Thyroid gland (tissue), 4 donors: ENCODE results near the gene CYYR1. TPM values are rescaled to one million over a fixed set of nuclear protein-coding genes. Genes with fewer than 3 reads are reported as not detected.

Experiments
- DNase-seq, 2 donors: peaks; one replicate each; pipeline ENCODE4 v3.0.0-alpha.2; 2019
- H3K27ac ChIP-seq, 3 donors: fragments of 200-600 bp; sonication (generic); 1 replicate in 2 of 3; 2 replicates in 1 of 3; pipeline ENCODE4 v1.5.1; 2016 to 2019; ENCODE audit warnings: mild to moderate bottlenecking in 1 of 3, moderate library complexity in 1 of 3
- H3K27me3 ChIP-seq: fragments of 200-600 bp; sonication (generic); one replicate; pipeline ENCODE4 v1.5.1; 2019
- H3K36me3 ChIP-seq, 2 donors: fragments of 200-600 bp; sonication (generic); one replicate each; pipeline ENCODE4 v1.5.1; 2016 to 2019
- H3K4me1 ChIP-seq, 2 donors: fragments of 200-600 bp; sonication (generic); one replicate each; pipeline ENCODE4 v1.5.1; 2017 to 2019
- H3K4me3 ChIP-seq, 3 donors: fragments of 200-600 bp; sonication (generic); replicated peaks in 1 of 3; 1 replicate in 2 of 3; 2 replicates in 1 of 3; pipeline ENCODE4 v1.5.1; 2016; ENCODE audit warnings: mild to moderate bottlenecking in 1 of 3
- H3K9me3 ChIP-seq: fragments of 200-600 bp; sonication (generic); one replicate; pipeline ENCODE4 v1.5.1; 2017
- CTCF ChIP-seq, 6 experiments: fragments of 200-600 bp in 3 of 6; fragments of 450-650 bp in 3 of 6; sonication (generic) in 3 of 6; IDR thresholded peaks; one replicate each; pipeline ENCODE4 v1.5.1; 2016 to 2019; ENCODE audit warnings: antibody characterized with exemption in 6 of 6, mild to moderate bottlenecking in 2 of 6, inconsistent platforms in 1 of 6, moderate library complexity in 1 of 6
- POLR2A ChIP-seq, 2 donors: fragments of 450-650 bp; IDR thresholded peaks; one replicate each; pipeline ENCODE4 v1.6.1; 2017; ENCODE audit warnings: antibody characterized with exemption in 2 of 2, mild to moderate bottlenecking in 2 of 2, moderate library complexity in 1 of 2
- WGBS, 2 donors: methylation state at CpG; one replicate each; pipeline ENCODE4 v1.1.5; 2017; 5-methylcytosine and 5-hydroxymethylcytosine counted together
- intact Hi-C: fragments of 100-400 bp; cut with DNase I; formaldehyde crosslinking; loops from one replicate; pipeline ENCODE4 v1.15.1; 2023
- total RNA-seq, 4 donors: library from RNA; depleted of rRNA; stranded (reverse); fragments of >200 nt; gene quantifications; one replicate each; pipeline ENCODE4 v1.2.3, GENCODE V29; 2016

CYYR1 gene
- total RNA-seq, 4 donors from 2014 or later = 7.0 to 18.7 (median 13.7) TPM

GRCh38 chr21:26546446-26547097 is 26.5 kb downstream of the CYYR1 start:
- H3K36me3 ChIP-seq = no peaks in the 10 kb centered on the region
- no peaks in the 10 kb centered on the region for H3K27me3 ChIP-seq
- intact Hi-C loops = no loop called here
- no peaks in the 10 kb centered on the region for H3K4me1 ChIP-seq
- WGBS, 2 donors = 69% methylated on average over 8 of the region's 8 CpGs
- H3K9me3 ChIP-seq = no peaks in the 10 kb centered on the region
- peak in 1 of 2 donors; percentile 5 for DNase-seq
- TF ChIP-seq CTCF (IDR thresholded peaks at IDR 0.05) (no peak), POLR2A (IDR thresholded peaks at IDR 0.05) (no peak)
- peak overlapping the region in 1 of 3 donors; percentile 36 for H3K27ac ChIP-seq
- no peak overlapping the region for H3K4me3 ChIP-seq

- no peak overlapping the region for H3K27ac ChIP-seq
These were observed 28.8 kb downstream of the CYYR1 start for GRCh38 chr21:26544201-26544775.

GRCh38 chr21:26540651-26541050 is 32.4 kb downstream of the CYYR1 start:
- H3K27me3 ChIP-seq = no peaks in the 10 kb centered on the region
- no peak overlapping the region for H3K27ac ChIP-seq
- DNase-seq = no peak
- TF ChIP-seq POLR2A (IDR thresholded peaks at IDR 0.05) (no peak), CTCF (IDR thresholded peaks at IDR 0.05) (no peak)
- H3K4me3 ChIP-seq = no peak overlapping the region
- intact Hi-C loops = no loop called here
- H3K4me1 ChIP-seq = no peaks in the 10 kb centered on the region
- no peaks in the 10 kb centered on the region for H3K36me3 ChIP-seq
- no peaks in the 10 kb centered on the region for H3K9me3 ChIP-seq

More at GRCh38 chr21:26544201-26544775, 28.8 kb downstream of the CYYR1 start:
- 92 to 95% methylated on average over 7 of the region's 7 CpGs for WGBS, 2 donors
- Histone ChIP-seq H3K4me1 (no peaks in the 10 kb centered on the region), H3K27me3 (no peaks in the 10 kb centered on the region), H3K4me3 (no peak overlapping the region), H3K36me3 (no peaks in the 10 kb centered on the region), H3K9me3 (no peaks in the 10 kb centered on the region)
- intact Hi-C loops = no loop called here
- no peak for TF ChIP-seq CTCF (IDR thresholded peaks at IDR 0.05)
- no peak for TF ChIP-seq POLR2A (IDR thresholded peaks at IDR 0.05)
- no peak for DNase-seq

GRCh38 chr21:26539566-26539965 is 33.5 kb downstream of the CYYR1 start:
- DNase-seq = no peak
- Histone ChIP-seq H3K36me3 (no peaks in the 10 kb centered on the region), H3K4me1 (no peaks in the 10 kb centered on the region), H3K27me3 (no peaks in the 10 kb centered on the region), H3K27ac (no peak overlapping the region), H3K4me3 (no peak overlapping the region), H3K9me3 (no peaks in the 10 kb centered on the region)
- TF ChIP-seq CTCF (IDR thresholded peaks at IDR 0.05) = no peak
- TF ChIP-seq POLR2A (IDR thresholded peaks at IDR 0.05) = no peak
- 91 to 96% methylated on average over 2 of the region's 2 CpGs for WGBS, 2 donors
- intact Hi-C loops = loop anchor here (10.0 kb wide), 1 partner anchor 55 kb away; no protein-coding TSS in a partner anchor

- WGBS, 2 donors = 76 to 79% methylated on average over 4 of the region's 4 CpGs
- H3K36me3 ChIP-seq = no peaks in the 10 kb centered on the region
- no peak overlapping the region for H3K4me3 ChIP-seq
- DNase-seq = no peak
- H3K27ac ChIP-seq = no peak overlapping the region
- intact Hi-C loops = loop anchor here (10.0 kb wide), 1 partner anchor 60 kb away; no protein-coding TSS in a partner anchor
- no peaks in the 10 kb centered on the region for H3K4me1 ChIP-seq
- H3K9me3 ChIP-seq = no peaks in the 10 kb centered on the region
- no peaks in the 10 kb centered on the region for H3K27me3 ChIP-seq
- TF ChIP-seq CTCF (IDR thresholded peaks at IDR 0.05) (no peak), POLR2A (IDR thresholded peaks at IDR 0.05) (no peak)
These were observed 38.6 kb downstream of the CYYR1 start for GRCh38 chr21:26534517-26534916.
